ENCODE results near the gene SMIM20.

Gene SMIM20

GRCh38 chr4:25913056-25913850 is 767 bp upstream of the SMIM20 start:
- H3K36me3 ChIP-seq (ENCODE audit: control insufficient read depth, insufficient read depth, low read length), result no peaks in the 10 kb centered on the region
- H3K9ac ChIP-seq (ENCODE audit: low read depth, low read length), result peak overlapping the region; percentile 77
- H3K9me3 ChIP-seq (ENCODE audit: control insufficient read depth, insufficient read depth, low read length), result no peaks in the 10 kb centered on the region
- peak overlapping the region; percentile 93 for H3K27ac ChIP-seq (ENCODE audit: low read depth, low read length)
- peaks cover 18% of the 10 kb centered on the region for H3K4me1 ChIP-seq (ENCODE audit: control insufficient read depth, insufficient read depth, low read length)
- peaks cover 16% of the 10 kb centered on the region for H3K27me3 ChIP-seq (ENCODE audit: control insufficient read depth, insufficient read depth, low read length)
- peak overlapping the region; percentile 74 for H3K4me3 ChIP-seq (ENCODE audit: low read depth, low read length)

GRCh38 chr4:25914670-25915352 is 791 bp downstream of the SMIM20 start:
- Histone ChIP-seq H3K9ac (ENCODE audit: low read depth, low read length) (peak overlapping the region; percentile 85), H3K36me3 (ENCODE audit: control insufficient read depth, insufficient read depth, low read length) (0 out of 2 replicates have a peak, but pooled peaks cover under 1% of the 10 kb centered on the region), H3K27ac (ENCODE audit: low read depth, low read length) (peak overlapping the region; percentile 93), H3K27me3 (ENCODE audit: control insufficient read depth, insufficient read depth, low read length) (peaks cover 16% of the 10 kb centered on the region), H3K4me3 (ENCODE audit: low read depth, low read length) (peak overlapping the region; percentile 74), H3K9me3 (ENCODE audit: control insufficient read depth, insufficient read depth, low read length) (no peaks in the 10 kb centered on the region), H3K4me1 (ENCODE audit: control insufficient read depth, insufficient read depth, low read length) (peaks cover 18% of the 10 kb centered on the region)

GRCh38 chr4:25915353-25915705 is 1.3 kb downstream of the SMIM20 start:
- Histone ChIP-seq H3K36me3 (ENCODE audit: control insufficient read depth, insufficient read depth, low read length) (0 out of 2 replicates have a peak, but pooled peaks cover 3% of the 10 kb centered on the region), H3K4me3 (ENCODE audit: low read depth, low read length) (peak overlapping the region; percentile 74; the same call in 1 of the 2 replicates), H3K9me3 (ENCODE audit: control insufficient read depth, insufficient read depth, low read length) (no peaks in the 10 kb centered on the region), H3K9ac (ENCODE audit: low read depth, low read length) (no peak overlapping the region), H3K27me3 (ENCODE audit: control insufficient read depth, insufficient read depth, low read length) (peaks cover 16% of the 10 kb centered on the region), H3K27ac (ENCODE audit: low read depth, low read length) (no peak overlapping the region), H3K4me1 (ENCODE audit: control insufficient read depth, insufficient read depth, low read length) (peaks cover 18% of the 10 kb centered on the region)

GRCh38 chr4:25916870-25917269 is 2.9 kb downstream of the SMIM20 start:
- Histone ChIP-seq H3K27ac (ENCODE audit: low read depth, low read length) (no peak overlapping the region), H3K9me3 (ENCODE audit: control insufficient read depth, insufficient read depth, low read length) (no peaks in the 10 kb centered on the region), H3K27me3 (ENCODE audit: control insufficient read depth, insufficient read depth, low read length) (peaks cover 9% of the 10 kb centered on the region), H3K9ac (ENCODE audit: low read depth, low read length) (no peak overlapping the region), H3K4me1 (ENCODE audit: control insufficient read depth, insufficient read depth, low read length) (peaks cover 18% of the 10 kb centered on the region), H3K4me3 (ENCODE audit: low read depth, low read length) (no peak overlapping the region), H3K36me3 (ENCODE audit: control insufficient read depth, insufficient read depth, low read length) (peaks cover 3% of the 10 kb centered on the region; the same call in 1 of the 2 replicates)

GRCh38 chr4:25919676-25920075 is 5.7 kb downstream of the SMIM20 start:
- H3K27me3 ChIP-seq (ENCODE audit: control insufficient read depth, insufficient read depth, low read length), result no peaks in the 10 kb centered on the region
- no peaks in the 10 kb centered on the region for H3K9me3 ChIP-seq (ENCODE audit: control insufficient read depth, insufficient read depth, low read length)
- no peak overlapping the region for H3K4me3 ChIP-seq (ENCODE audit: low read depth, low read length)
- H3K4me1 ChIP-seq (ENCODE audit: control insufficient read depth, insufficient read depth, low read length), result peaks cover 8% of the 10 kb centered on the region
- no peak overlapping the region for H3K9ac ChIP-seq (ENCODE audit: low read depth, low read length)
- peaks cover 10% of the 10 kb centered on the region; the same call in 1 of the 2 replicates for H3K36me3 ChIP-seq (ENCODE audit: control insufficient read depth, insufficient read depth, low read length)
- H3K27ac ChIP-seq (ENCODE audit: low read depth, low read length), result no peak overlapping the region

DNA sequence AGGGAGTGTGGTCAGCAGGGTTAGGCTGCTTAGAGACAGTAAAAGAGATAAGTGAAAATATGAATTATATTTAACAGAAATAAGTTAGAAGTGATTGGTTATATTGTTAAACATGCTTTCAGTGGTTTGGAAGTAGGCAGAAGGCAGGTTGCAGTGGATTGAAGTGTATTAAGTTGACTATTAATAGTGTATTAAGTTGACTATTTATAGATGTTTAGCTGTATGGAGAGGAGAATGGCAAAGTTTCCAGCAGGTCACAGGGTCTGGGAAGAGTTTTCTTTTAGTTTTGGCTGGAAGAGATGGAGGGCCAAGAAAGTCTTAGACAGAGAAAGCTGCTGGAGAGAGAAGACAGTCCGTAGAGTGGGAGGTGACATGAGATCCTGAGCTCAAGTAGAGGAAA is 7.9 kb downstream of the SMIM20 start:
- 0 out of 2 replicates have a peak, but pooled peaks cover 7% of the 10 kb centered on the region for H3K4me1 ChIP-seq (ENCODE audit: control insufficient read depth, insufficient read depth, low read length)
- no peak overlapping the region for H3K9ac ChIP-seq (ENCODE audit: low read depth, low read length)
- no peaks in the 10 kb centered on the region for H3K9me3 ChIP-seq (ENCODE audit: control insufficient read depth, insufficient read depth, low read length)
- no peak overlapping the region for H3K27ac ChIP-seq (ENCODE audit: low read depth, low read length)
- H3K4me3 ChIP-seq (ENCODE audit: low read depth, low read length), result no peak overlapping the region
- no peaks in the 10 kb centered on the region for H3K27me3 ChIP-seq (ENCODE audit: control insufficient read depth, insufficient read depth, low read length)
- peaks cover 10% of the 10 kb centered on the region; the same call in 1 of the 2 replicates for H3K36me3 ChIP-seq (ENCODE audit: control insufficient read depth, insufficient read depth, low read length)

GRCh38 chr4:25922812-25923369 is 8.9 kb downstream of the SMIM20 start:
- Histone ChIP-seq H3K9ac (ENCODE audit: low read depth, low read length) (no peak overlapping the region), H3K9me3 (ENCODE audit: control insufficient read depth, insufficient read depth, low read length) (no peaks in the 10 kb centered on the region), H3K27ac (ENCODE audit: low read depth, low read length) (no peak overlapping the region)

GRCh38 chr4:25923745-25924144 is 9.7 kb downstream of the SMIM20 start:
- Histone ChIP-seq H3K9me3 (ENCODE audit: control insufficient read depth, insufficient read depth, low read length) (no peaks in the 10 kb centered on the region), H3K9ac (ENCODE audit: low read depth, low read length) (no peak overlapping the region), H3K4me3 (ENCODE audit: low read depth, low read length) (no peak overlapping the region), H3K27ac (ENCODE audit: low read depth, low read length) (no peak overlapping the region), H3K36me3 (ENCODE audit: control insufficient read depth, insufficient read depth, low read length) (peaks cover 10% of the 10 kb centered on the region; the same call in 1 of the 2 replicates), H3K27me3 (ENCODE audit: control insufficient read depth, insufficient read depth, low read length) (no peaks in the 10 kb centered on the region), H3K4me1 (ENCODE audit: control insufficient read depth, insufficient read depth, low read length) (0 out of 2 replicates have a peak, but pooled peaks cover 7% of the 10 kb centered on the region)

More at GRCh38 chr4:25922812-25923369, 8.9 kb downstream of the SMIM20 start:
- Histone ChIP-seq H3K4me3 (ENCODE audit: low read depth, low read length) (no peak overlapping the region), H3K27me3 (ENCODE audit: control insufficient read depth, insufficient read depth, low read length) (no peaks in the 10 kb centered on the region), H3K4me1 (ENCODE audit: control insufficient read depth, insufficient read depth, low read length) (0 out of 2 replicates have a peak, but pooled peaks cover 7% of the 10 kb centered on the region), H3K36me3 (ENCODE audit: control insufficient read depth, insufficient read depth, low read length) (peaks cover 10% of the 10 kb centered on the region; the same call in 1 of the 2 replicates)

GRCh38 chr4:25925486-25926201 is 11.6 kb downstream of the SMIM20 start:
- H3K27ac ChIP-seq (ENCODE audit: low read depth, low read length), result no peak overlapping the region
- no peaks in the 10 kb centered on the region for H3K27me3 ChIP-seq (ENCODE audit: control insufficient read depth, insufficient read depth, low read length)
- H3K36me3 ChIP-seq (ENCODE audit: control insufficient read depth, insufficient read depth, low read length), result peaks cover 17% of the 10 kb centered on the region
- no peak overlapping the region for H3K4me3 ChIP-seq (ENCODE audit: low read depth, low read length)
- no peaks in the 10 kb centered on the region for H3K9me3 ChIP-seq (ENCODE audit: control insufficient read depth, insufficient read depth, low read length)
- no peak overlapping the region for H3K9ac ChIP-seq (ENCODE audit: low read depth, low read length)
- H3K4me1 ChIP-seq (ENCODE audit: control insufficient read depth, insufficient read depth, low read length), result 0 out of 2 replicates have a peak, but pooled peaks cover 7% of the 10 kb centered on the region

- Histone ChIP-seq H3K9me3 (ENCODE audit: control insufficient read depth, insufficient read depth, low read length) (no peaks in the 10 kb centered on the region), H3K27me3 (ENCODE audit: control insufficient read depth, insufficient read depth, low read length) (no peaks in the 10 kb centered on the region), H3K27ac (ENCODE audit: low read depth, low read length) (no peak overlapping the region), H3K36me3 (ENCODE audit: control insufficient read depth, insufficient read depth, low read length) (peaks cover 17% of the 10 kb centered on the region), H3K4me3 (ENCODE audit: low read depth, low read length) (no peak overlapping the region), H3K4me1 (ENCODE audit: control insufficient read depth, insufficient read depth, low read length) (0 out of 2 replicates have a peak, but pooled peaks cover 7% of the 10 kb centered on the region), H3K9ac (ENCODE audit: low read depth, low read length) (no peak overlapping the region)
These were observed 12.4 kb downstream of the SMIM20 start for GRCh38 chr4:25926462-25926861.
